ENCODE measurements around the gene HERPUD1.

Gene HERPUD1

GRCh38 chr16:56889206-56889605, 42.7 kb upstream of the HERPUD1 start:
- TF ChIP-seq ZC3H10 (CRISPR knock-in tag; IDR thresholded peaks at IDR 0.05) (no peak), ZFP3 (CRISPR knock-in tag; IDR thresholded peaks at IDR 0.05) (no peak), GLIS3 (CRISPR knock-in tag; IDR thresholded peaks at IDR 0.05) (no peak), POU6F1 (CRISPR knock-in tag; IDR thresholded peaks at IDR 0.05; ENCODE audit: borderline replicate concordance, low read depth) (no peak), ZNF8 (CRISPR knock-in tag; IDR thresholded peaks at IDR 0.05) (no peak), CSDC2 (CRISPR knock-in tag; IDR thresholded peaks at IDR 0.05) (no peak), TSHZ2 (CRISPR knock-in tag; IDR thresholded peaks at IDR 0.05) (no peak), CSRNP3 (CRISPR knock-in tag; IDR thresholded peaks at IDR 0.05) (no peak), ISL1 (CRISPR knock-in tag; IDR thresholded peaks at IDR 0.05) (no peak), PPARA (CRISPR knock-in tag; IDR thresholded peaks at IDR 0.05; ENCODE audit: borderline replicate concordance) (no peak), RARB (CRISPR knock-in tag; IDR thresholded peaks at IDR 0.05) (no peak)
- ATAC-seq, result peak; percentile 56; the same call in 1 of the 3 replicates

- no peak for TF ChIP-seq SNAI2 (CRISPR knock-in tag; IDR thresholded peaks at IDR 0.05)
- TF ChIP-seq TOX (CRISPR knock-in tag; IDR thresholded peaks at IDR 0.05; ENCODE audit: borderline replicate concordance), result no peak
- no peak for ATAC-seq
Observed at GRCh38 chr16:56891685-56892084, 40.3 kb upstream of the HERPUD1 start.

- ATAC-seq, result no peak
- TF ChIP-seq ISL1 (CRISPR knock-in tag; IDR thresholded peaks at IDR 0.05), result no peak
- no peak for TF ChIP-seq ZC3H10 (CRISPR knock-in tag; IDR thresholded peaks at IDR 0.05)
- no peak for TF ChIP-seq CSDC2 (CRISPR knock-in tag; IDR thresholded peaks at IDR 0.05)
- TF ChIP-seq PATZ1 (CRISPR knock-in tag; IDR thresholded peaks at IDR 0.05; ENCODE audit: borderline replicate concordance), result no peak
- TF ChIP-seq BACH2 (CRISPR knock-in tag; IDR thresholded peaks at IDR 0.05; ENCODE audit: borderline replicate concordance), result no peak
- no peak for TF ChIP-seq POU6F1 (CRISPR knock-in tag; IDR thresholded peaks at IDR 0.05; ENCODE audit: borderline replicate concordance, low read depth)
- TF ChIP-seq ESRRG (CRISPR knock-in tag; IDR thresholded peaks at IDR 0.05), result no peak
- TF ChIP-seq ZNF8 (CRISPR knock-in tag; IDR thresholded peaks at IDR 0.05), result no peak
- no peak for TF ChIP-seq TOX (CRISPR knock-in tag; IDR thresholded peaks at IDR 0.05; ENCODE audit: borderline replicate concordance)
- TF ChIP-seq OSR1 (CRISPR knock-in tag; IDR thresholded peaks at IDR 0.05), result no peak
- TF ChIP-seq PPARA (CRISPR knock-in tag; IDR thresholded peaks at IDR 0.05; ENCODE audit: borderline replicate concordance), result no peak
Observed at GRCh38 chr16:56892705-56893104, 39.2 kb upstream of the HERPUD1 start.

- no peak for ATAC-seq
- TF ChIP-seq TCF4 (CRISPR knock-in tag; IDR thresholded peaks at IDR 0.05; ENCODE audit: borderline replicate concordance) (no peak), CSDC2 (CRISPR knock-in tag; IDR thresholded peaks at IDR 0.05) (no peak), PPARA (CRISPR knock-in tag; IDR thresholded peaks at IDR 0.05; ENCODE audit: borderline replicate concordance) (no peak), OSR1 (CRISPR knock-in tag; IDR thresholded peaks at IDR 0.05) (no peak), ZC3H10 (CRISPR knock-in tag; IDR thresholded peaks at IDR 0.05) (no peak)
Observed at GRCh38 chr16:56894331-56894917, 37.5 kb upstream of the HERPUD1 start.

Measured in SK-N-SH treated with all-trans-retinoic acid at 6 μM for 48 hours (cell line).